Stimulated activated CD8-positive, alpha-beta memory T cell treated with anti-CD3 and anti-CD28 coated beads, Interleukin-4, amount 100 ng/mL, for 24 hours (primary cell): ENCODE measurements around the gene TEP1.
"Not testable (repeated sequence)": the region's sequence is repeated elsewhere in the genome, so short reads cannot be mapped to it uniquely, and the experiment has no call there.

Experiments used
- DNase-seq: peaks from one replicate; pipeline ENCODE4 v3.0.0-alpha.2; 2020; ENCODE audit warnings: low read depth

TEP1 gene

GRCh38 chr14:20341032-20341431, 72.3 kb downstream of the TEP1 start:
- DNase-seq = not testable (repeated sequence)

GRCh38 chr14:20334017-20334416, 79.3 kb downstream of the TEP1 start:
- no peak for DNase-seq

DNA sequence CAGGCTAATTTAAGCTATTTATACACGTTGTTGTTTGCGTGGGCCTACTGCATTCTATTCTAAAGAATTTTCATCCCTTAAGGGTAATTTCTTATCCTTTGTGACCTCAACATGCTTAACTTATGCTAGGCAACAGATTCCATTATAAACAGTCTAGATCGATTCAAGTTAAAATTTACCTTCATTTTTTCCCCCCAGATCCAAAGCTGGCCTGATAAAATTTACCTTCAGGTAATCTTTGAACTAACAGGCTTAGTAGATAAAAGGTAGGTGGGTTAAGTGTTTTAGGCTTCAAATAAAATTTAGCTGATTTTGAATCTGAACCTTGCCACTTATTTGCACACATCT, 79.8 kb downstream of the TEP1 start:
- DNase-seq = no peak

GRCh38 chr14:20332788-20333493, 80.4 kb downstream of the TEP1 start, which contains the start of gene CCNB1IP1:
Gene CCNB1IP1, minus strand, starts transcription at chr14:20333279. Its CDS starts 16,756 bp downstream, at chr14:20316523.
- DNase-seq = peak; percentile 4

GRCh38 chr14:20332431-20332787, 80.9 kb downstream of the TEP1 start:
- DNase-seq = no peak

GRCh38 chr14:20331053-20331613, 82.2 kb downstream of the TEP1 start:
- no peak for DNase-seq

DNA sequence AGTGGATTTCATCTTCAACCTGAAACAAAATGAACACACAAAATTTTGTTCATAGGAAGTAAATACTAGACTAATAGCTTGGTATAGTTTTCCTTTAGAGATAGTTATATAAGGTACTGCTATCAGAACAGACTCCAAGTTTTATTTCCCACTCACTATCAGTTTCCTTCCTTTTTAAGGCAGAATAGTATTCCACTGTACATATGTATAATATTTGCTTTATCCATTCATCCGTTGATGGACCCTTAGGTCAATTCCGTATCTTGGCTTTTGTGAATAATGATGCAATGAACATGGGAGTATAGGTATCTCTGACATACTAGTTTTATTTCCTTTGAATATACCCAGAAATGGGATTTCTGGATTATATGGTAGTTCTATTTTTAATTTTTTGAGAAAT, 83.9 kb downstream of the TEP1 start:
- DNase-seq = no peak

DNA sequence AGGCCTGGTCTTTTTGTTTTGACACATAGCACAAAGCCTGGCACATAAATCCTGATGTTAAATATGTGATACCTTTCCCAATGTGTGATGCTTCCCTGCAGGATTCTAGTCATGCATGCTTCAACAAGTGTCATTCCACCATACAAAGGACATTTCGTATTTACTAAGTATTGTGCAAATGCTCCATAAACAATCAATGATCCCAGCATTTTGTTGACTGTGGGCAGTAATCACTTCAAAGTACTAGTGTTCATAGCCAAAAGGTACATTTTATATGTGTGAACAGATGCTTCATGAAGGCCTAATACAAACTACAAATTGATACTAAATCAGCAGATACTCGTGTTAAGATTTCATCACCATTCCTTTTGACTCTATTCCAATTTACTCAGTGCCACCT, 84.6 kb downstream of the TEP1 start:
- no peak for DNase-seq

DNA sequence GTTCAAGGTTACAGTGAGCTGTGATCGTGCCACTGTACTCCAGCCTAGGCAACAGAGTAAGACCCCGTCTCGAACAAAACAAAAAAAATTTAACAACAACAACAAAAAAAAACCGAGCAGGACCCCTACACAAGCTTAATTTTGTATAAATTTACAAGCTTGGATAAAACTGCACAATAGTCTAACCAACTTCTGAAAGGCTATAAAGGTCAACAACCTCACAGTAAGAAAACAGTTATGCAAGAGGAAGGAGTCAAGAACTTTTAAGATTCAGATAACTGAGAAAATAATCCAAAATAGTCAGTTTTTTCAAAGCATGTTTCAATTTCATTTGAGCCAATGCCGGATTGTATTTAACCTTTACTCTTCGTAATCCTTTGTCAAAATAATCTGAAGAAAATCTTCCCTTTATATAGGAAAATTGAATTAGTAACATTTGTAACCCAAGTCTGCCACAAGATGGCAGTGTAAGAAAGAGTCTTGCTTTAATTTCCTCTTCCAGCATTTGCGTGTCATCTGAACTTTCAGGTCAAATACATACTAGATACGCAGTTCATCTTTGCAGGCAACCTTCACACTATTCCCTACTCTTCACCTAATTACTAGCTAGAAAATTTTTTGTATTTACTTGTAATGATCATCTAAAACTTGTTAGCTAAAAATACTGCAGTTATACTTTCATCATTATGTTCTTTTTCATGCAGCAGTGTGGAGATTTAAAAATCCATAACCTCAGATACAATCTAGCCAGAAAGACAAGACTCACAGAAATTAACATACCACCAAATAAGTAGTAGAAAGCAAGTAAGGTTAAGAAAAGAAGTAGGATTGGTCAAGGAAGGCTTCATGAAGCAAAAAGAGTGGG, 86.1 kb downstream of the TEP1 start:
- DNase-seq = no peak

GRCh38 chr14:20317720-20318119, 95.6 kb downstream of the TEP1 start:
- no peak for DNase-seq
